Measurements from ENCODE around the gene PRKAR2A. TPM values are rescaled to one million over a fixed set of nuclear protein-coding genes. Genes with fewer than 3 reads are reported as not detected.
"Not testable (repeated sequence)": the region's sequence is repeated elsewhere in the genome, so short reads cannot be mapped to it uniquely, and the experiment has no call there.

PRKAR2A gene
- total and polyA plus RNA-seq, 2 experiments from 2014 or later = 13.5 to 30.2 TPM

DNA sequence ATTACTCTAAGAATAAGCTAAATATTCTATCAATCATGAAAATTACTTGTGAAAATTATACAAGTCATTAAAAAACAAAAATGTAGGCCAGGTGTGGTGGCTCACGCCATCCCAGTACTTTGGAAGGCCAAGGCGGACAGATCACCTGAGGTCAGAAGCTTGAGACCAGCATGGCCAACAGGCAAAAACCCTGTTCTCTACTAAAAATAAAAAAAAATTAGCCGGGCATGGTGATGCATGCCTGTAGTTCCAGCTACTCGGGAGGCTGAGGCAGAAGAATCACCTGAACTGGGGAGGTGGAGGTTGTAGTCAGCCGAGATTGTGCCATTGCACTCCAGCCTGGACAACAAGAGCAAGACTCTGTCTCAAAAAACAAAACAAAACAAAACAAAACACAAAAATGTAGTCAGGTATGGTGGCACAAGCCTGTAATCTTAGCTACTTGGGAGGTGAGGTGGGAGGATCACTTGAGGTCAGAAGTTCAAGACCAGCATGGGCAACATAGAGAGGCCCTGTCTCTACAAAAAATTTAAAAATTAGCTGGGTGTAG is 87.6 kb downstream of the PRKAR2A start:
- H3F3A ChIP-seq (replicated peaks; ENCODE audit: low read depth); H3K36me3 ChIP-seq (ENCODE audit: insufficient read depth); H3K27ac Mint-ChIP-seq; H3K27me3 Mint-ChIP-seq (ENCODE audit: insufficient read depth, low read depth, poor library complexity); H3K27ac ChIP-seq (ENCODE audit: low read depth); H4K20me1 ChIP-seq (replicated peaks; ENCODE audit: insufficient read depth); H3K36me3 Mint-ChIP-seq (ENCODE audit: low read depth); H2AFZ ChIP-seq; H3K27me3 ChIP-seq (ENCODE audit: insufficient read depth); H3K9me3 Mint-ChIP-seq; DNase-seq (ENCODE audit: low spot score); H3K4me1 ChIP-seq (ENCODE audit: insufficient read depth); H3K79me2 ChIP-seq (replicated peaks; ENCODE audit: insufficient read depth); H3K4me3 ChIP-seq; H3K4me3 Mint-ChIP-seq; H3K4me1 Mint-ChIP-seq; H3K4me2 ChIP-seq; H3K9me2 ChIP-seq (ENCODE audit: insufficient read depth); ATAC-seq: not testable (repeated sequence)

DNA sequence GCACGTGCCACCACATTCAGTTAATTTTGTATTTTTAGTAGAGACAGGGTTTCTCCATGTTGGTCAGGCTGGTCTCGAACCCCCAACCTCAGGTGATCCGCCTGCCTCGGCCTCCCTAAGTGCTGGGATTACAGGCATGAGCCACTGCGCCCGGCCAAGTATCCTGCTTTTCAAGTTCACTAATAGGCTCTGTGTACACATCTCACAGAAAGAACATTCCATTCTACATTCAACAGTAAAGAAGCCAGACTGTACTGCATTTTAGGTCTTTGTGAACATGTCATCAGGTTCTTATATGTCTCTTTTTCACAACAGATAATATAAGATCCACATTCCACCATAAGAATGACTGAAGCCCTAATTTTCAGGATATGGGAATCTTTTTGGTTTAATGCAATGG is 88.1 kb downstream of the PRKAR2A start:
- not testable (repeated sequence) for H3K9me3 Mint-ChIP-seq; H3K4me1 ChIP-seq (ENCODE audit: insufficient read depth); ATAC-seq; H4K20me1 ChIP-seq (replicated peaks; ENCODE audit: insufficient read depth); H3F3A ChIP-seq (replicated peaks; ENCODE audit: low read depth); H3K36me3 ChIP-seq (ENCODE audit: insufficient read depth); DNase-seq (ENCODE audit: low spot score); H3K36me3 Mint-ChIP-seq (ENCODE audit: low read depth); H3K27me3 ChIP-seq (ENCODE audit: insufficient read depth); H3K27ac Mint-ChIP-seq; H3K27ac ChIP-seq (ENCODE audit: low read depth); H3K79me2 ChIP-seq (replicated peaks; ENCODE audit: insufficient read depth); H3K4me1 Mint-ChIP-seq; H2AFZ ChIP-seq; H3K4me3 ChIP-seq; H3K4me3 Mint-ChIP-seq; H3K9me2 ChIP-seq (ENCODE audit: insufficient read depth); H3K4me2 ChIP-seq; H3K27me3 Mint-ChIP-seq (ENCODE audit: insufficient read depth, low read depth, poor library complexity)

DNA sequence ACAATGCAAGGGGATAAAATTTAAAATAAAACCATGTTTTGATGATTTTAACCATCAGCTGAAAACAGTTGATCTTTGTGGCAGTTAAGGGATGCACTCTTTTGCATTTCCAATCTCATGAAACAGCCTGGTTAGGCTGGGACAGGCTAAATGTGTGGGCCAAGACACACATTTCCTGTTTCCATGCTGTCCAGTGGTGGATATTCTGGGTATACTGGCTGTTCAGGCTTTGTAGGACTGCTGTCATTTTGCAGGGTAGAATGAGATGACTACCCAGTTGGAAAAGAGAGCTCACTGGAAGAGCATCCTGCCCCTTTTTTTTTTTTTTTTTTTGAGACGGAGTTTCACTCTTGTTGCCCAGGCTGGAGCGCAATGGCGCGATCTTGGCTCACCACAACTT is 88.6 kb downstream of the PRKAR2A start:
- Histone ChIP-seq H2AFZ (no peak overlapping the region), H3K27ac (ENCODE audit: low read depth) (no peak overlapping the region), H3F3A (replicated peaks; ENCODE audit: low read depth) (no peaks in the 10 kb centered on the region), H4K20me1 (replicated peaks; ENCODE audit: insufficient read depth) (no peaks in the 10 kb centered on the region), H3K79me2 (replicated peaks; ENCODE audit: insufficient read depth) (no peaks in the 10 kb centered on the region), H3K36me3 (ENCODE audit: insufficient read depth) (no peaks in the 10 kb centered on the region), H3K9me2 (ENCODE audit: insufficient read depth) (no peaks in the 10 kb centered on the region), H3K27me3 (ENCODE audit: insufficient read depth) (no peaks in the 10 kb centered on the region), H3K4me1 (ENCODE audit: insufficient read depth) (no peaks in the 10 kb centered on the region), H3K4me3 (no peak overlapping the region), H3K4me2 (no peak overlapping the region)
- H3K27me3 Mint-ChIP-seq (ENCODE audit: insufficient read depth, low read depth, poor library complexity) = no peaks in the 10 kb centered on the region
- ATAC-seq (no peak), DNase-seq (ENCODE audit: low spot score) (no peak)
- H3K27ac Mint-ChIP-seq = no peak overlapping the region
- H3K4me1 Mint-ChIP-seq = peaks cover 4% of the 10 kb centered on the region; the same call in 1 of the 3 replicates
- no peaks in the 10 kb centered on the region for H3K36me3 Mint-ChIP-seq (ENCODE audit: low read depth)
- H3K4me3 Mint-ChIP-seq = no peak overlapping the region
- no peaks in the 10 kb centered on the region for H3K9me3 Mint-ChIP-seq
- TF ChIP-seq ZNF114 (CRISPR knock-in tag; IDR thresholded peaks at IDR 0.05) (no peak), JUNB (IDR thresholded peaks at IDR 0.05; ENCODE audit: unreplicated experiment) (no peak), POLR2AphosphoS5 (IDR thresholded peaks at IDR 0.05; ENCODE audit: low read depth) (no peak), EZH2phosphoT487 (IDR thresholded peaks at IDR 0.05; ENCODE audit: unreplicated experiment) (no peak), NANOG (IDR thresholded peaks at IDR 0.05; ENCODE audit: borderline replicate concordance) (no peak)
- TF ChIP-seq, protein P1, sequence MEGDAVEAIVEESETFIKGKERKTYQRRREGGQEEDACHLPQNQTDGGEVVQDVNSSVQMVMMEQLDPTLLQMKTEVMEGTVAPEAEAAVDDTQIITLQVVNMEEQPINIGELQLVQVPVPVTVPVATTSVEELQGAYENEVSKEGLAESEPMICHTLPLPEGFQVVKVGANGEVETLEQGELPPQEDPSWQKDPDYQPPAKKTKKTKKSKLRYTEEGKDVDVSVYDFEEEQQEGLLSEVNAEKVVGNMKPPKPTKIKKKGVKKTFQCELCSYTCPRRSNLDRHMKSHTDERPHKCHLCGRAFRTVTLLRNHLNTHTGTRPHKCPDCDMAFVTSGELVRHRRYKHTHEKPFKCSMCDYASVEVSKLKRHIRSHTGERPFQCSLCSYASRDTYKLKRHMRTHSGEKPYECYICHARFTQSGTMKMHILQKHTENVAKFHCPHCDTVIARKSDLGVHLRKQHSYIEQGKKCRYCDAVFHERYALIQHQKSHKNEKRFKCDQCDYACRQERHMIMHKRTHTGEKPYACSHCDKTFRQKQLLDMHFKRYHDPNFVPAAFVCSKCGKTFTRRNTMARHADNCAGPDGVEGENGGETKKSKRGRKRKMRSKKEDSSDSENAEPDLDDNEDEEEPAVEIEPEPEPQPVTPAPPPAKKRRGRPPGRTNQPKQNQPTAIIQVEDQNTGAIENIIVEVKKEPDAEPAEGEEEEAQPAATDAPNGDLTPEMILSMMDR (conservative IDR thresholded peaks at IDR 0.05; ENCODE audit: low read depth in 2 of 2) = no peak
- TF ChIP-seq, protein P2, sequence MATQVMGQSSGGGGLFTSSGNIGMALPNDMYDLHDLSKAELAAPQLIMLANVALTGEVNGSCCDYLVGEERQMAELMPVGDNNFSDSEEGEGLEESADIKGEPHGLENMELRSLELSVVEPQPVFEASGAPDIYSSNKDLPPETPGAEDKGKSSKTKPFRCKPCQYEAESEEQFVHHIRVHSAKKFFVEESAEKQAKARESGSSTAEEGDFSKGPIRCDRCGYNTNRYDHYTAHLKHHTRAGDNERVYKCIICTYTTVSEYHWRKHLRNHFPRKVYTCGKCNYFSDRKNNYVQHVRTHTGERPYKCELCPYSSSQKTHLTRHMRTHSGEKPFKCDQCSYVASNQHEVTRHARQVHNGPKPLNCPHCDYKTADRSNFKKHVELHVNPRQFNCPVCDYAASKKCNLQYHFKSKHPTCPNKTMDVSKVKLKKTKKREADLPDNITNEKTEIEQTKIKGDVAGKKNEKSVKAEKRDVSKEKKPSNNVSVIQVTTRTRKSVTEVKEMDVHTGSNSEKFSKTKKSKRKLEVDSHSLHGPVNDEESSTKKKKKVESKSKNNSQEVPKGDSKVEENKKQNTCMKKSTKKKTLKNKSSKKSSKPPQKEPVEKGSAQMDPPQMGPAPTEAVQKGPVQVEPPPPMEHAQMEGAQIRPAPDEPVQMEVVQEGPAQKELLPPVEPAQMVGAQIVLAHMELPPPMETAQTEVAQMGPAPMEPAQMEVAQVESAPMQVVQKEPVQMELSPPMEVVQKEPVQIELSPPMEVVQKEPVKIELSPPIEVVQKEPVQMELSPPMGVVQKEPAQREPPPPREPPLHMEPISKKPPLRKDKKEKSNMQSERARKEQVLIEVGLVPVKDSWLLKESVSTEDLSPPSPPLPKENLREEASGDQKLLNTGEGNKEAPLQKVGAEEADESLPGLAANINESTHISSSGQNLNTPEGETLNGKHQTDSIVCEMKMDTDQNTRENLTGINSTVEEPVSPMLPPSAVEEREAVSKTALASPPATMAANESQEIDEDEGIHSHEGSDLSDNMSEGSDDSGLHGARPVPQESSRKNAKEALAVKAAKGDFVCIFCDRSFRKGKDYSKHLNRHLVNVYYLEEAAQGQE (IDR thresholded peaks at IDR 0.05; ENCODE audit: unreplicated experiment) = no peak
